Measurements from ENCODE around the gene ANKZF1.

DNA sequence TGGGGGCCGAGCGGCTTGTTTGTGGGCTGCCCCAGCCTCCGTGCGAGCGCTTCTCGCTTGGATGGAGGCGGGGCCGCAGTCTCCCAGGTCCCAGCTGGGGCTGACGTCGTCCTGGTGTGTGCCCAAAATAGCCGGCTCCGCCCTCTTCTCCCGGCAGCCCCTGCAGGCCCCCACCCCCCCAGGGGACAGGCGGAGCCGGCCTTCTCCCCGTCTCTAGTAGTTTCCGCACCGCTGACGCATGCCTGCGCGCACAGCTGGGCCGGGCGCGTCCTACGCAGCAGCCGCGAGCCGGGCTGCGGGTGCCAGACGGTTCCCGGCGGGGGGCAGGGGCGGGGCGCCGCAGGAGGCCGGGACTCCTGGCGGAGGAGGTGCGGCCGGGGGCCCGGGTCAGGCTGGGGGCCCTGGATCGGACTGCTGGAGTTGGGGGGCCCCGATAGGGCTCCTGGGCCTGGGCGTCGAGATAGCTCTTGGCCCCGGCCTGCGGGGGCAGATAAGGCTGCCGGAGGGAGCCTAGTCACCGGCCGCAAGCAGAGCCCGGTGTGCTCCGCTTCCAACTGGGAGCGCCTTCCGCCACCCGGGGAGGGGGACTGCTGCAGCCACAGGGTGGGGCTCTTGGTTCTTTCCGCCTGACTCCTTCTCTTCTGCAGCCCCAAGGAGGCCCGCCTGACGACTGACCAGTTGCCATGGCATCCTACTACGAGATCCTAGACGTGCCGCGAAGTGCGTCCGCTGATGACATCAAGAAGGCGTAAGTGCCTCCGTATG lies 49.7 kb downstream of the ANKZF1 start, which contains the start of gene DNAJB2:
- TF ChIP-seq, protein P1, sequence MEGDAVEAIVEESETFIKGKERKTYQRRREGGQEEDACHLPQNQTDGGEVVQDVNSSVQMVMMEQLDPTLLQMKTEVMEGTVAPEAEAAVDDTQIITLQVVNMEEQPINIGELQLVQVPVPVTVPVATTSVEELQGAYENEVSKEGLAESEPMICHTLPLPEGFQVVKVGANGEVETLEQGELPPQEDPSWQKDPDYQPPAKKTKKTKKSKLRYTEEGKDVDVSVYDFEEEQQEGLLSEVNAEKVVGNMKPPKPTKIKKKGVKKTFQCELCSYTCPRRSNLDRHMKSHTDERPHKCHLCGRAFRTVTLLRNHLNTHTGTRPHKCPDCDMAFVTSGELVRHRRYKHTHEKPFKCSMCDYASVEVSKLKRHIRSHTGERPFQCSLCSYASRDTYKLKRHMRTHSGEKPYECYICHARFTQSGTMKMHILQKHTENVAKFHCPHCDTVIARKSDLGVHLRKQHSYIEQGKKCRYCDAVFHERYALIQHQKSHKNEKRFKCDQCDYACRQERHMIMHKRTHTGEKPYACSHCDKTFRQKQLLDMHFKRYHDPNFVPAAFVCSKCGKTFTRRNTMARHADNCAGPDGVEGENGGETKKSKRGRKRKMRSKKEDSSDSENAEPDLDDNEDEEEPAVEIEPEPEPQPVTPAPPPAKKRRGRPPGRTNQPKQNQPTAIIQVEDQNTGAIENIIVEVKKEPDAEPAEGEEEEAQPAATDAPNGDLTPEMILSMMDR (IDR thresholded peaks at IDR 0.05) = no peak
- peak; percentile 29 for TF ChIP-seq POLR2A (IDR thresholded peaks at IDR 0.05)
